SIG-M5 treated with dmso at 0.1 percent for 504 hours (cell line): Measurements from ENCODE around the gene MTR.
"Not testable (repeated sequence)": the region's sequence is repeated elsewhere in the genome, so short reads cannot be mapped to it uniquely, and the experiment has no call there.

Experiments used
- DNase-seq: peaks from one replicate; lab custom pipeline; 2025; ENCODE audit not compliant: unreplicated experiment; lab: John Stamatoyannopoulos, UW

The MTR gene

GRCh38 chr1:236895665-236896387, 100.7 kb downstream of the MTR start:
- no peak for DNase-seq

- no peak for DNase-seq
Observed at GRCh38 chr1:236896716-236897115, 101.6 kb downstream of the MTR start.

GRCh38 chr1:236904892-236905741, 110.0 kb downstream of the MTR start:
- peak; percentile 84 for DNase-seq

- DNase-seq, result no peak
Observed at GRCh38 chr1:236907205-236907604, 112.1 kb downstream of the MTR start.

- no peak for DNase-seq
Observed at GRCh38 chr1:236908669-236909068, 113.6 kb downstream of the MTR start.

GRCh38 chr1:236911047-236911446, 116.0 kb downstream of the MTR start:
- not testable (repeated sequence) for DNase-seq

- DNase-seq, result no peak
Observed at GRCh38 chr1:236913371-236914037, 118.4 kb downstream of the MTR start.

- no peak for DNase-seq
Observed at GRCh38 chr1:236914375-236914774, 119.3 kb downstream of the MTR start.

- no peak for DNase-seq
Observed at GRCh38 chr1:236916131-236916800, 121.2 kb downstream of the MTR start.

GRCh38 chr1:236917448-236917847, 122.4 kb downstream of the MTR start:
- DNase-seq, result no peak

GRCh38 chr1:236920286-236920894, 125.3 kb downstream of the MTR start:
- no peak for DNase-seq

GRCh38 chr1:236921610-236922009, 126.5 kb downstream of the MTR start:
- DNase-seq, result no peak

GRCh38 chr1:236922190-236922589, 127.1 kb downstream of the MTR start:
- DNase-seq, result no peak

- no peak for DNase-seq
Observed at GRCh38 chr1:236925386-236925785, 130.3 kb downstream of the MTR start.

- no peak for DNase-seq
Observed at GRCh38 chr1:236930503-236930902, 135.4 kb downstream of the MTR start.

- no peak for DNase-seq
Observed at GRCh38 chr1:236938760-236939159, 143.7 kb downstream of the MTR start.

GRCh38 chr1:236942431-236942830, 147.3 kb downstream of the MTR start:
- no peak for DNase-seq

- no peak for DNase-seq
Observed at GRCh38 chr1:236944556-236944955, 149.5 kb downstream of the MTR start.

GRCh38 chr1:236945002-236945401, 149.9 kb downstream of the MTR start:
- no peak for DNase-seq

- DNase-seq, result no peak
Observed at GRCh38 chr1:236947794-236948193, 152.7 kb downstream of the MTR start.

GRCh38 chr1:236948381-236948780, 153.3 kb downstream of the MTR start:
- no peak for DNase-seq
